Fibroblast of the conjunctiva (primary cell): ENCODE measurements around the gene IREB2.
"Not testable (repeated sequence)": the region's sequence is repeated elsewhere in the genome, so short reads cannot be mapped to it uniquely, and the experiment has no call there.

ENCODE experiments used
- DNase-seq: peaks from one replicate; pipeline ENCODE4 v3.0.0-alpha.2; 2010; ENCODE audit warnings: low read depth

The IREB2 gene

GRCh38 chr15:78434134-78434533 lies 3.9 kb upstream of the IREB2 start:
- DNase-seq = no peak

GRCh38 chr15:78434711-78435110 lies 3.3 kb upstream of the IREB2 start:
- DNase-seq = not testable (repeated sequence)

- DNase-seq = no peak
Observed at GRCh38 chr15:78437107-78437761, 782 bp upstream of the IREB2 start.

GRCh38 chr15:78438619-78439285 lies 736 bp downstream of the IREB2 start:
- no peak for DNase-seq

GRCh38 chr15:78440375-78441373 lies 2.7 kb downstream of the IREB2 start:
- no peak for DNase-seq

- no peak for DNase-seq
Observed at GRCh38 chr15:78444255-78444654, 6.2 kb downstream of the IREB2 start.

GRCh38 chr15:78445875-78446274 lies 7.9 kb downstream of the IREB2 start:
- no peak for DNase-seq

GRCh38 chr15:78446551-78446950 lies 8.5 kb downstream of the IREB2 start:
- no peak for DNase-seq

GRCh38 chr15:78448441-78449219 lies 10.6 kb downstream of the IREB2 start:
- no peak for DNase-seq

- no peak for DNase-seq
Observed at GRCh38 chr15:78449220-78449999, 11.4 kb downstream of the IREB2 start.

GRCh38 chr15:78450285-78450858 lies 12.4 kb downstream of the IREB2 start:
- DNase-seq = no peak

- DNase-seq = no peak
Observed at GRCh38 chr15:78452485-78452884, 14.5 kb downstream of the IREB2 start.

GRCh38 chr15:78453447-78453846 lies 15.4 kb downstream of the IREB2 start:
- DNase-seq = no peak

GRCh38 chr15:78454992-78455391 lies 17.0 kb downstream of the IREB2 start:
- DNase-seq = no peak

- no peak for DNase-seq
Observed at GRCh38 chr15:78455749-78456148, 17.7 kb downstream of the IREB2 start.

- no peak for DNase-seq
Observed at GRCh38 chr15:78456426-78456825, 18.4 kb downstream of the IREB2 start.

GRCh38 chr15:78457101-78457500 lies 19.1 kb downstream of the IREB2 start:
- DNase-seq = peak; percentile 73

GRCh38 chr15:78460737-78461136 lies 22.7 kb downstream of the IREB2 start:
- DNase-seq = no peak

- DNase-seq = no peak
Observed at GRCh38 chr15:78461171-78461888, 23.3 kb downstream of the IREB2 start.

- DNase-seq = no peak
Observed at GRCh38 chr15:78469031-78469430, 31.0 kb downstream of the IREB2 start.
